WTC11 (cell line): ENCODE results near the gene NEMP2. TPM values are rescaled to one million over a fixed set of nuclear protein-coding genes. Genes with fewer than 3 reads are reported as not detected.

Source experiments
- ATAC-seq: fragments of 200-7000 bp; cut with Tn5 transposase; 2 replicates; pipeline ENCODE4 v1.10.0; 2021; ENCODE audit warnings: mild to moderate bottlenecking, moderate library complexity
- CTCF ChIA-PET: fragments of 300-600 bp; sonication (Branson Sonifier 250); formaldehyde crosslinking; loops from one replicate; lab custom pipeline; 2021; ENCODE audit warnings: antibody characterized with exemption; lab: Charles Lee
- POLR2A ChIA-PET: fragments of 350-600 bp; sonication (Branson Sonifier 250); formaldehyde crosslinking; loops from one replicate; lab custom pipeline; 2021; ENCODE audit warnings: antibody characterized with exemption; lab: Charles Lee
- DNase-seq: peaks from one replicate; pipeline ENCODE4 v3.0.0; 2021; ENCODE audit warnings: low spot score
- H3K27ac Mint-ChIP-seq: 2 replicates; pipeline ENCODE4 v1.8.0; 2021; ENCODE audit warnings: mixed read lengths
- H3K27me3 Mint-ChIP-seq: 2 replicates; pipeline ENCODE4 v1.8.0; 2021; ENCODE audit warnings: low read depth, mild to moderate bottlenecking, moderate library complexity, mixed read lengths
- H3K36me3 Mint-ChIP-seq: 2 replicates; pipeline ENCODE4 v1.8.0; 2021; ENCODE audit warnings: mixed read lengths
- H3K4me1 Mint-ChIP-seq: 2 replicates; pipeline ENCODE4 v1.8.0; 2022; ENCODE audit warnings: mixed read lengths
- H3K4me3 Mint-ChIP-seq: 2 replicates; pipeline ENCODE4 v1.8.0; 2021; ENCODE audit warnings: mild to moderate bottlenecking, moderate library complexity, mixed read lengths
- H3K9me3 Mint-ChIP-seq: 2 replicates; pipeline ENCODE4 v1.8.0; 2021; ENCODE audit warnings: mixed read lengths
- ATF1 ChIP-seq: sonication (generic); formaldehyde crosslinking; IDR thresholded peaks from 2 replicates; pipeline ENCODE4 v1.8.1; 2023; ENCODE audit warnings: mild to moderate bottlenecking, moderate library complexity, missing genetic modification reagents
- CBFB ChIP-seq: sonication (generic); formaldehyde crosslinking; IDR thresholded peaks from 2 replicates; pipeline ENCODE4 v1.8.1; 2022; ENCODE audit warnings: mild to moderate bottlenecking, low read depth, missing genetic modification reagents
- CDX4 ChIP-seq: fragments of 250-450 bp; sonication (Bioruptor Pico); IDR thresholded peaks from 2 replicates; pipeline ENCODE4 v1.9.0; 2021; ENCODE audit warnings: moderate library complexity, mild to moderate bottlenecking, inconsistent platforms, borderline replicate concordance
- CREB1 ChIP-seq: sonication (generic); formaldehyde crosslinking; IDR thresholded peaks from 2 replicates; pipeline ENCODE4 v1.8.0; 2023; ENCODE audit warnings: mild to moderate bottlenecking, missing genetic modification reagents
- CREM ChIP-seq: sonication (generic); formaldehyde crosslinking; IDR thresholded peaks from 2 replicates; pipeline ENCODE4 v1.8.1; 2022; ENCODE audit warnings: mild to moderate bottlenecking, missing genetic modification reagents, moderate library complexity
- GABPB1 ChIP-seq: sonication (generic); formaldehyde crosslinking; IDR thresholded peaks from 2 replicates; pipeline ENCODE4 v1.8.1; 2023; ENCODE audit warnings: mild to moderate bottlenecking, missing genetic modification reagents
- HMGA2 ChIP-seq: fragments of 250-450 bp; sonication (Bioruptor Pico); IDR thresholded peaks from 2 replicates; pipeline ENCODE4 v1.4.0; 2021; ENCODE audit warnings: mild to moderate bottlenecking, moderate library complexity
- MXD4 ChIP-seq: fragments of 250-450 bp; sonication (Bioruptor Pico); IDR thresholded peaks from 2 replicates; pipeline ENCODE4 v1.8.0; 2021; ENCODE audit warnings: mild to moderate bottlenecking, moderate library complexity, borderline replicate concordance
- MYBL2 ChIP-seq: sonication (generic); formaldehyde crosslinking; IDR thresholded peaks from 2 replicates; pipeline ENCODE4 v1.8.1; 2023; ENCODE audit warnings: mild to moderate bottlenecking, moderate library complexity, missing genetic modification reagents
- NR2C2 ChIP-seq: sonication (generic); formaldehyde crosslinking; IDR thresholded peaks from 2 replicates; pipeline ENCODE4 v1.8.0; 2022; ENCODE audit warnings: mild to moderate bottlenecking, missing genetic modification reagents
- PREB ChIP-seq: sonication (generic); formaldehyde crosslinking; IDR thresholded peaks from 2 replicates; pipeline ENCODE4 v1.8.1; 2022; ENCODE audit warnings: mild to moderate bottlenecking, missing genetic modification reagents, moderate library complexity, borderline replicate concordance
- USF1 ChIP-seq: sonication (generic); formaldehyde crosslinking; IDR thresholded peaks from 2 replicates; pipeline ENCODE4 v1.8.0; 2022; ENCODE audit warnings: mild to moderate bottlenecking, missing genetic modification reagents
- ZMAT4 ChIP-seq: fragments of 250-450 bp; sonication (Bioruptor Pico); IDR thresholded peaks from 2 replicates; pipeline ENCODE4 v1.9.0; 2021; ENCODE audit warnings: mild to moderate bottlenecking
- ZNF416 ChIP-seq: fragments of 250-450 bp; sonication (Bioruptor Pico); IDR thresholded peaks from 2 replicates; pipeline ENCODE4 v1.9.0; 2021; ENCODE audit warnings: mild to moderate bottlenecking, inconsistent platforms
- ZNF423 ChIP-seq: fragments of 250-450 bp; sonication (Bioruptor Pico); IDR thresholded peaks from 2 replicates; pipeline ENCODE4 v2.1.2; 2022; ENCODE audit warnings: mild to moderate bottlenecking, moderate library complexity
- total RNA-seq: library from RNA; stranded (reverse); gene quantifications from 3 replicates; pipeline ENCODE4 v1.2.3, GENCODE V29; 2021
- TF ChIP-seq, protein P1 (sequence below): sonication (generic); formaldehyde crosslinking; IDR thresholded peaks from 2 replicates; pipeline ENCODE4 v1.8.1; 2023; ENCODE audit warnings: mild to moderate bottlenecking, moderate library complexity, missing genetic modification reagents
- TF ChIP-seq, protein P2 (sequence below): fragments of 200-600 bp; IDR thresholded peaks from 2 replicates; pipeline ENCODE4 v1.8.0; 2022; ENCODE audit warnings: antibody characterized with exemption
- TF ChIP-seq, protein P3 (sequence below): sonication (generic); formaldehyde crosslinking; IDR thresholded peaks from 2 replicates; pipeline ENCODE4 v1.8.1; 2022; ENCODE audit warnings: low read depth, mild to moderate bottlenecking, moderate library complexity, missing genetic modification reagents, borderline replicate concordance
- TF ChIP-seq, protein P4 (sequence below): sonication (generic); formaldehyde crosslinking; IDR thresholded peaks from 2 replicates; pipeline ENCODE4 v1.8.1; 2023; ENCODE audit warnings: mild to moderate bottlenecking, missing genetic modification reagents

NEMP2 gene
- total RNA-seq, 1 experiment from 2014 or later, result 7.2 TPM

GRCh38 chr2:190482451-190482850 is 52.1 kb downstream of the NEMP2 start:
- CTCF ChIA-PET, result interaction anchor here (1.0 kb wide), 1 partner anchor 29 kb away, joined by 3 read pairs; no protein-coding TSS in a partner anchor
- ATAC-seq, result no peak

More at GRCh38 chr2:190482451-190482850, 52.1 kb downstream of the NEMP2 start:
- TF ChIP-seq, protein P1, sequence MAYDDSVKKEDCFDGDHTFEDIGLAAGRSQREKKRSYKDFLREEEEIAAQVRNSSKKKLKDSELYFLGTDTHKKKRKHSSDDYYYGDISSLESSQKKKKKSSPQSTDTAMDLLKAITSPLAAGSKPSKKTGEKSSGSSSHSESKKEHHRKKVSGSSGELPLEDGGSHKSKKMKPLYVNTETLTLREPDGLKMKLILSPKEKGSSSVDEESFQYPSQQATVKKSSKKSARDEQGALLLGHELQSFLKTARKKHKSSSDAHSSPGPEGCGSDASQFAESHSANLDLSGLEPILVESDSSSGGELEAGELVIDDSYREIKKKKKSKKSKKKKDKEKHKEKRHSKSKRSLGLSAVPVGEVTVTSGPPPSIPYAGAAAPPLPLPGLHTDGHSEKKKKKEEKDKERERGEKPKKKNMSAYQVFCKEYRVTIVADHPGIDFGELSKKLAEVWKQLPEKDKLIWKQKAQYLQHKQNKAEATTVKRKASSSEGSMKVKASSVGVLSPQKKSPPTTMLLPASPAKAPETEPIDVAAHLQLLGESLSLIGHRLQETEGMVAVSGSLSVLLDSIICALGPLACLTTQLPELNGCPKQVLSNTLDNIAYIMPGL (CRISPR knock-in tag), result no peak
- TF ChIP-seq CREM (CRISPR knock-in tag), result no peak
- no peak for TF ChIP-seq PREB
- TF ChIP-seq CBFB (CRISPR knock-in tag), result no peak
- no peak for TF ChIP-seq NR2C2
- no peak for TF ChIP-seq ATF1 (CRISPR knock-in tag)
- no peak for TF ChIP-seq MYBL2
- no peak for TF ChIP-seq CREB1 (CRISPR knock-in tag)
- TF ChIP-seq ZNF416 (CRISPR knock-in tag), result no peak
- TF ChIP-seq CDX4 (CRISPR knock-in tag), result no peak
- TF ChIP-seq GABPB1 (CRISPR knock-in tag), result no peak
- TF ChIP-seq MXD4, result no peak
- TF ChIP-seq, protein P2, sequence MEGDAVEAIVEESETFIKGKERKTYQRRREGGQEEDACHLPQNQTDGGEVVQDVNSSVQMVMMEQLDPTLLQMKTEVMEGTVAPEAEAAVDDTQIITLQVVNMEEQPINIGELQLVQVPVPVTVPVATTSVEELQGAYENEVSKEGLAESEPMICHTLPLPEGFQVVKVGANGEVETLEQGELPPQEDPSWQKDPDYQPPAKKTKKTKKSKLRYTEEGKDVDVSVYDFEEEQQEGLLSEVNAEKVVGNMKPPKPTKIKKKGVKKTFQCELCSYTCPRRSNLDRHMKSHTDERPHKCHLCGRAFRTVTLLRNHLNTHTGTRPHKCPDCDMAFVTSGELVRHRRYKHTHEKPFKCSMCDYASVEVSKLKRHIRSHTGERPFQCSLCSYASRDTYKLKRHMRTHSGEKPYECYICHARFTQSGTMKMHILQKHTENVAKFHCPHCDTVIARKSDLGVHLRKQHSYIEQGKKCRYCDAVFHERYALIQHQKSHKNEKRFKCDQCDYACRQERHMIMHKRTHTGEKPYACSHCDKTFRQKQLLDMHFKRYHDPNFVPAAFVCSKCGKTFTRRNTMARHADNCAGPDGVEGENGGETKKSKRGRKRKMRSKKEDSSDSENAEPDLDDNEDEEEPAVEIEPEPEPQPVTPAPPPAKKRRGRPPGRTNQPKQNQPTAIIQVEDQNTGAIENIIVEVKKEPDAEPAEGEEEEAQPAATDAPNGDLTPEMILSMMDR, result no peak
- no peak for TF ChIP-seq HMGA2
- TF ChIP-seq ZMAT4 (CRISPR knock-in tag), result no peak
- TF ChIP-seq USF1 (CRISPR knock-in tag), result no peak
- TF ChIP-seq, protein P3, sequence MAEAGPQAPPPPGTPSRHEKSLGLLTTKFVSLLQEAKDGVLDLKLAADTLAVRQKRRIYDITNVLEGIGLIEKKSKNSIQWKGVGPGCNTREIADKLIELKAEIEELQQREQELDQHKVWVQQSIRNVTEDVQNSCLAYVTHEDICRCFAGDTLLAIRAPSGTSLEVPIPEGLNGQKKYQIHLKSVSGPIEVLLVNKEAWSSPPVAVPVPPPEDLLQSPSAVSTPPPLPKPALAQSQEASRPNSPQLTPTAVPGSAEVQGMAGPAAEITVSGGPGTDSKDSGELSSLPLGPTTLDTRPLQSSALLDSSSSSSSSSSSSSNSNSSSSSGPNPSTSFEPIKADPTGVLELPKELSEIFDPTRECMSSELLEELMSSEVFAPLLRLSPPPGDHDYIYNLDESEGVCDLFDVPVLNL (CRISPR knock-in tag), result no peak
- no peak for TF ChIP-seq ZNF423 (CRISPR knock-in tag)
- TF ChIP-seq, protein P4, sequence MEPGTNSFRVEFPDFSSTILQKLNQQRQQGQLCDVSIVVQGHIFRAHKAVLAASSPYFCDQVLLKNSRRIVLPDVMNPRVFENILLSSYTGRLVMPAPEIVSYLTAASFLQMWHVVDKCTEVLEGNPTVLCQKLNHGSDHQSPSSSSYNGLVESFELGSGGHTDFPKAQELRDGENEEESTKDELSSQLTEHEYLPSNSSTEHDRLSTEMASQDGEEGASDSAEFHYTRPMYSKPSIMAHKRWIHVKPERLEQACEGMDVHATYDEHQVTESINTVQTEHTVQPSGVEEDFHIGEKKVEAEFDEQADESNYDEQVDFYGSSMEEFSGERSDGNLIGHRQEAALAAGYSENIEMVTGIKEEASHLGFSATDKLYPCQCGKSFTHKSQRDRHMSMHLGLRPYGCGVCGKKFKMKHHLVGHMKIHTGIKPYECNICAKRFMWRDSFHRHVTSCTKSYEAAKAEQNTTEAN, result no peak
- Mint-ChIP-seq H3K27me3 (no peaks in the 10 kb centered on the region), H3K4me1 (no peaks in the 10 kb centered on the region), H3K36me3 (no peaks in the 10 kb centered on the region), H3K4me3 (no peak overlapping the region), H3K27ac (no peak overlapping the region), H3K9me3 (peaks cover 2% of the 10 kb centered on the region; the same call in 1 of the 2 replicates)
- no peak for DNase-seq
- POLR2A ChIA-PET, result no interaction called here
